HepG2 (cell line): Measurements from ENCODE around the gene THADA. TPM values are rescaled to one million over a fixed set of nuclear protein-coding genes. Genes with fewer than 3 reads are reported as not detected.

Experiments used
- ATF1 ChIP-seq: IDR thresholded peaks from 2 replicates; pipeline ENCODE4 v1.6.1; 2016; ENCODE audit warnings: mild to moderate bottlenecking, control low read depth
- EED ChIP-seq: sonication (generic); formaldehyde crosslinking; IDR thresholded peaks from 2 replicates; pipeline ENCODE4 v1.5.0; 2020; ENCODE audit warnings: mild to moderate bottlenecking, missing genetic modification reagents
- FIP1L1 ChIP-seq: fragments of 200-400 bp; formaldehyde crosslinking; IDR thresholded peaks from 2 replicates; pipeline ENCODE4 v1.6.1; 2018; ENCODE audit warnings: low read depth, mild to moderate bottlenecking, low read length, moderate library complexity, borderline replicate concordance; ENCODE audit not compliant: insufficient read depth
- FOXJ3 ChIP-seq: sonication (generic); formaldehyde crosslinking; IDR thresholded peaks from 2 replicates; pipeline ENCODE4 v1.4.0; 2020; ENCODE audit warnings: missing genetic modification reagents, mild to moderate bottlenecking, borderline replicate concordance
- FOXK1 ChIP-seq: sonication (generic); formaldehyde crosslinking; IDR thresholded peaks from 2 replicates; pipeline ENCODE4 v1.4.0; 2020; ENCODE audit warnings: low read depth, missing genetic modification reagents, borderline replicate concordance
- FOXM1 ChIP-seq: sonication (generic); formaldehyde crosslinking; IDR thresholded peaks from 2 replicates; pipeline ENCODE4 v1.5.0; 2020; ENCODE audit warnings: missing genetic modification reagents
- GATAD2A ChIP-seq: IDR thresholded peaks from 2 replicates; pipeline ENCODE4 v1.6.1; 2016
- HDAC1 ChIP-seq: sonication (generic); formaldehyde crosslinking; IDR thresholded peaks from 2 replicates; pipeline ENCODE4 v1.5.1; 2020; ENCODE audit warnings: mild to moderate bottlenecking, missing genetic modification reagents
- HNRNPUL1 ChIP-seq: fragments of 200-400 bp; formaldehyde crosslinking; IDR thresholded peaks from 2 replicates; pipeline ENCODE4 v1.6.1; 2017; ENCODE audit warnings: low read depth, mild to moderate bottlenecking, low read length, moderate library complexity
- KLF16 ChIP-seq, 2 experiments: sonication (generic) in 1 of 2; formaldehyde crosslinking in 1 of 2; IDR thresholded peaks; 2 replicates each; pipeline versions ENCODE4 v1.6.1 to v1.8.0; 2016 to 2023; ENCODE audit warnings: missing genetic modification reagents in 2 of 2, missing compliant biosample characterization in 1 of 2
- SKI ChIP-seq: fragments of 450-650 bp; IDR thresholded peaks from one replicate; pipeline ENCODE4 v1.6.1; 2018; ENCODE audit warnings: mild to moderate bottlenecking; ENCODE audit not compliant: partially characterized antibody
- SOX6 ChIP-seq, 2 experiments: fragments of 450-650 bp in 1 of 2; sonication (generic) in 1 of 2; formaldehyde crosslinking in 1 of 2; IDR thresholded peaks; 2 replicates each; pipeline versions ENCODE4 v1.4.0 to v1.6.1; 2017 to 2020; ENCODE audit warnings: antibody characterized with exemption in 1 of 2, mild to moderate bottlenecking in 1 of 2, missing genetic modification reagents in 1 of 2
- U2AF2 ChIP-seq: fragments of 200-400 bp; formaldehyde crosslinking; IDR thresholded peaks from 2 replicates; pipeline ENCODE4 v1.6.1; 2017; ENCODE audit warnings: low read depth, mild to moderate bottlenecking, low read length
- ZFP1 ChIP-seq: IDR thresholded peaks from 2 replicates; pipeline ENCODE4 v1.6.1; 2016
- ZNF326 ChIP-seq: sonication (generic); formaldehyde crosslinking; IDR thresholded peaks from 2 replicates; pipeline ENCODE4 v1.4.0; 2020; ENCODE audit warnings: missing genetic modification reagents, borderline replicate concordance
- ZNF337 ChIP-seq: sonication (generic); formaldehyde crosslinking; IDR thresholded peaks from 2 replicates; pipeline ENCODE4 v1.5.1; 2020; ENCODE audit warnings: missing genetic modification reagents, low read depth, mild to moderate bottlenecking, borderline replicate concordance
- ZNF567 ChIP-seq: sonication (generic); formaldehyde crosslinking; IDR thresholded peaks from 2 replicates; pipeline ENCODE4 v1.8.1; 2023; ENCODE audit warnings: mild to moderate bottlenecking, missing genetic modification reagents, borderline replicate concordance
- ZNF782 ChIP-seq: sonication (generic); formaldehyde crosslinking; IDR thresholded peaks from 2 replicates; pipeline ENCODE4 v1.4.0; 2020; ENCODE audit warnings: missing genetic modification reagents, mild to moderate bottlenecking, borderline replicate concordance
- ZSCAN31 ChIP-seq: sonication (generic); formaldehyde crosslinking; IDR thresholded peaks from 2 replicates; pipeline ENCODE4 v1.5.0; 2020; ENCODE audit warnings: low read depth, mild to moderate bottlenecking, missing genetic modification reagents
- polyA plus RNA-seq, 8 experiments: library from polyadenylated mRNA; depleted of rRNA in 3 of 8; stranded (reverse) in 7 of 8; unstranded in 1 of 8; fragments of >200 nt; fragmentation: Illumina TruSeq in 4 of 8; extraction: Trizol in 4 of 8; gene quantifications; 2 replicates each; pipeline versions ENCODE4 v1.2.1 to v1.2.3, GENCODE V29; 2011 to 2016; ENCODE audit warnings: low read depth in 4 of 8, missing spikeins in 1 of 8, mixed read lengths in 1 of 8; ENCODE audit not compliant: insufficient read depth in 1 of 8
- total RNA-seq, 5 experiments: library from RNA; depleted of rRNA; stranded (reverse); fragments of >200 nt; fragmentation: Illumina TruSeq; extraction: Trizol; gene quantifications; 2 replicates each; pipeline ENCODE4 v1.2.3, GENCODE V29; 2016; ENCODE audit warnings: low read depth in 1 of 5
- TF ChIP-seq, protein P1 (sequence below): sonication (generic); formaldehyde crosslinking; IDR thresholded peaks from 2 replicates; pipeline ENCODE4 v1.5.0; 2020; ENCODE audit warnings: mild to moderate bottlenecking, missing genetic modification reagents
- TF ChIP-seq, protein P2 (sequence below): IDR thresholded peaks from 2 replicates; pipeline ENCODE4 v1.6.1; 2012; ENCODE audit warnings: low read depth, low read length, improper control_type of control experiment
- TF ChIP-seq, protein P3 (sequence below): IDR thresholded peaks from 2 replicates; pipeline ENCODE4 v1.6.1; 2018; ENCODE audit warnings: missing genetic modification reagents
- TF ChIP-seq, protein P4 (sequence below): sonication (generic); formaldehyde crosslinking; IDR thresholded peaks from 2 replicates; pipeline ENCODE4 v1.5.0; 2020; ENCODE audit warnings: mild to moderate bottlenecking, missing genetic modification reagents

THADA gene
- total and polyA plus RNA-seq, 2 of the 13 experiments (the other 11 are each of a cell fraction or from before 2014, with no cell fraction given): 12.7 to 21.7 TPM

DNA sequence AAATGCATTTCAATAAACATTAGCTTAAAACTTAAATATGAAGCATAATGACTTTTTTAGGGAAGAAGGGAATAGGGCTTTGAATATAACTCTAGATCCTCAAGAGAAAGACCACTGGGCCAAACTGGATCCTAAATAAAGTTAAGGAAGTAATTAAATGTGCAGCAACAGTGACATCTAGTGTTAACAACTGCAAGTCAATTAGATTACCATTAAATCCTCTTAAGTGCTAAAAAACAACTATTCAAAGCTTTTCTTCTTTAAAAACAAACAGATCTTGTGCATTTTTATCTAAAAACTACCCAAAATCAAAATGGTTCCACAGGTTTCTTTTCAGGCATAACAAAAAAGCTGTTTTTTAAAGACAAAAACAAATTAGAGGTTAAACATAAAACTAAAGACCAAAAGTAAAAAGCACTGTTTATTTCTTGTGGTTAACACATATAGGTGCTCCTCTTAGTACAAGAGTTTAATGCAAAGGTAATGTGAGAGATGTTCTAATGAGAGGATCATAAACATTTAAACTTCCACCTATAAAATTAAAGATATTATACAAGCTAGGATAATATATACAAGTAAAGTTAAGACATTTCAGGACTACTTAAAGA is 111.4 kb downstream of the THADA start (continued):
- TF ChIP-seq, protein P1, sequence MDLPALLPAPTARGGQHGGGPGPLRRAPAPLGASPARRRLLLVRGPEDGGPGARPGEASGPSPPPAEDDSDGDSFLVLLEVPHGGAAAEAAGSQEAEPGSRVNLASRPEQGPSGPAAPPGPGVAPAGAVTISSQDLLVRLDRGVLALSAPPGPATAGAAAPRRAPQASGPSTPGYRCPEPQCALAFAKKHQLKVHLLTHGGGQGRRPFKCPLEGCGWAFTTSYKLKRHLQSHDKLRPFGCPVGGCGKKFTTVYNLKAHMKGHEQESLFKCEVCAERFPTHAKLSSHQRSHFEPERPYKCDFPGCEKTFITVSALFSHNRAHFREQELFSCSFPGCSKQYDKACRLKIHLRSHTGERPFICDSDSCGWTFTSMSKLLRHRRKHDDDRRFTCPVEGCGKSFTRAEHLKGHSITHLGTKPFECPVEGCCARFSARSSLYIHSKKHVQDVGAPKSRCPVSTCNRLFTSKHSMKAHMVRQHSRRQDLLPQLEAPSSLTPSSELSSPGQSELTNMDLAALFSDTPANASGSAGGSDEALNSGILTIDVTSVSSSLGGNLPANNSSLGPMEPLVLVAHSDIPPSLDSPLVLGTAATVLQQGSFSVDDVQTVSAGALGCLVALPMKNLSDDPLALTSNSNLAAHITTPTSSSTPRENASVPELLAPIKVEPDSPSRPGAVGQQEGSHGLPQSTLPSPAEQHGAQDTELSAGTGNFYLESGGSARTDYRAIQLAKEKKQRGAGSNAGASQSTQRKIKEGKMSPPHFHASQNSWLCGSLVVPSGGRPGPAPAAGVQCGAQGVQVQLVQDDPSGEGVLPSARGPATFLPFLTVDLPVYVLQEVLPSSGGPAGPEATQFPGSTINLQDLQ (CRISPR knock-in tag): no peak
- TF ChIP-seq FOXK1 (CRISPR knock-in tag) (no peak), GATAD2A (CRISPR knock-in tag) (peak; percentile 73), ZNF782 (no peak), KLF16 (CRISPR knock-in tag; IDR thresholded peaks at IDR 0.05) (peak in 1 of 2 experiments; percentile 72; a peak in 1 of 4 replicates), FOXM1 (CRISPR knock-in tag) (no peak), EED (CRISPR knock-in tag) (no peak), U2AF2 (no peak), ZNF326 (CRISPR knock-in tag) (no peak), ZFP1 (CRISPR knock-in tag) (no peak), ZSCAN31 (CRISPR knock-in tag) (no peak), ATF1 (CRISPR knock-in tag) (peak; percentile 19; the same call in 1 of the 2 replicates), HDAC1 (no peak), HNRNPUL1 (no peak), SKI (no peak), FIP1L1 (no peak), ZNF337 (CRISPR knock-in tag) (no peak), ZNF567 (CRISPR knock-in tag) (no peak), SOX6 (IDR thresholded peaks at IDR 0.05) (no peak), SOX6 (CRISPR knock-in tag; IDR thresholded peaks at IDR 0.05) (no peak), FOXJ3 (CRISPR knock-in tag) (no peak)
- TF ChIP-seq, protein P2, sequence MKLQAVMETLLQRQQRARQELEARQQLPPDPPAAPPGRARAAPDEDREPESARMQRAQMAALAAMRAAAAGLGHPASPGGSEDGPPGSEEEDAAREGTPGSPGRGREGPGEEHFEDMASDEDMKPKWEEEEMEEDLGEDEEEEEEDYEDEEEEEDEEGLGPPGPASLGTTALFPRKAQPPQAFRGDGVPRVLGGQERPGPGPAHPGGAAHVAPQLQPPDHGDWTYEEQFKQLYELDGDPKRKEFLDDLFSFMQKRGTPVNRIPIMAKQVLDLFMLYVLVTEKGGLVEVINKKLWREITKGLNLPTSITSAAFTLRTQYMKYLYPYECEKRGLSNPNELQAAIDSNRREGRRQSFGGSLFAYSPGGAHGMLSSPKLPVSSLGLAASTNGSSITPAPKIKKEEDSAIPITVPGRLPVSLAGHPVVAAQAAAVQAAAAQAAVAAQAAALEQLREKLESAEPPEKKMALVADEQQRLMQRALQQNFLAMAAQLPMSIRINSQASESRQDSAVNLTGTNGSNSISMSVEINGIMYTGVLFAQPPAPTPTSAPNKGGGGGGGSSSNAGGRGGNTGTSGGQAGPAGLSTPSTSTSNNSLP: peak; percentile 57; the same call in 1 of the 2 replicates
- TF ChIP-seq, protein P3, sequence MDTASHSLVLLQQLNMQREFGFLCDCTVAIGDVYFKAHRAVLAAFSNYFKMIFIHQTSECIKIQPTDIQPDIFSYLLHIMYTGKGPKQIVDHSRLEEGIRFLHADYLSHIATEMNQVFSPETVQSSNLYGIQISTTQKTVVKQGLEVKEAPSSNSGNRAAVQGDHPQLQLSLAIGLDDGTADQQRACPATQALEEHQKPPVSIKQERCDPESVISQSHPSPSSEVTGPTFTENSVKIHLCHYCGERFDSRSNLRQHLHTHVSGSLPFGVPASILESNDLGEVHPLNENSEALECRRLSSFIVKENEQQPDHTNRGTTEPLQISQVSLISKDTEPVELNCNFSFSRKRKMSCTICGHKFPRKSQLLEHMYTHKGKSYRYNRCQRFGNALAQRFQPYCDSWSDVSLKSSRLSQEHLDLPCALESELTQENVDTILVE (CRISPR knock-in tag): peak; percentile 59; the same call in 1 of the 2 replicates
- TF ChIP-seq, protein P4, sequence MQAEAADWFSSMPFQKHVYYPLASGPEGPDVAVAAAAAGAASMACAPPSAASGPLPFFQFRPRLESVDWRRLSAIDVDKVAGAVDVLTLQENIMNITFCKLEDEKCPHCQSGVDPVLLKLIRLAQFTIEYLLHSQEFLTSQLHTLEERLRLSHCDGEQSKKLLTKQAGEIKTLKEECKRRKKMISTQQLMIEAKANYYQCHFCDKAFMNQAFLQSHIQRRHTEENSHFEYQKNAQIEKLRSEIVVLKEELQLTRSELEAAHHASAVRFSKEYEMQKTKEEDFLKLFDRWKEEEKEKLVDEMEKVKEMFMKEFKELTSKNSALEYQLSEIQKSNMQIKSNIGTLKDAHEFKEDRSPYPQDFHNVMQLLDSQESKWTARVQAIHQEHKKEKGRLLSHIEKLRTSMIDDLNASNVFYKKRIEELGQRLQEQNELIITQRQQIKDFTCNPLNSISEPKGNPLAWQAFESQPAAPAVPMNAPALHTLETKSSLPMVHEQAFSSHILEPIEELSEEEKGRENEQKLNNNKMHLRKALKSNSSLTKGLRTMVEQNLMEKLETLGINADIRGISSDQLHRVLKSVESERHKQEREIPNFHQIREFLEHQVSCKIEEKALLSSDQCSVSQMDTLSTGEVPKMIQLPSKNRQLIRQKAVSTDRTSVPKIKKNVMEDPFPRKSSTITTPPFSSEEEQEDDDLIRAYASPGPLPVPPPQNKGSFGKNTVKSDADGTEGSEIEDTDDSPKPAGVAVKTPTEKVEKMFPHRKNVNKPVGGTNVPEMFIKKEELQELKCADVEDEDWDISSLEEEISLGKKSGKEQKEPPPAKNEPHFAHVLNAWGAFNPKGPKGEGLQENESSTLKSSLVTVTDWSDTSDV (CRISPR knock-in tag): no peak
